Neural crest cell (in vitro differentiated cells): ENCODE results near the gene MARVELD3. TPM values are rescaled to one million over a fixed set of nuclear protein-coding genes. Genes with fewer than 3 reads are reported as not detected.
"Not testable (repeated sequence)": the region's sequence is repeated elsewhere in the genome, so short reads cannot be mapped to it uniquely, and the experiment has no call there.

Experiments
- DNase-seq: peaks from one replicate; pipeline ENCODE4 v3.0.0; 2021; ENCODE audit warnings: low read depth, mixed read lengths, low spot score
- H3K27ac Mint-ChIP-seq: one replicate; pipeline ENCODE4 v1.8.0; 2021; ENCODE audit warnings: mild to moderate bottlenecking, mixed read lengths; ENCODE audit not compliant: unreplicated experiment
- H3K27me3 Mint-ChIP-seq: 2 replicates; pipeline ENCODE4 v1.8.0; 2021; ENCODE audit warnings: low read depth, mild to moderate bottlenecking, mixed read lengths
- H3K36me3 Mint-ChIP-seq: 2 replicates; pipeline ENCODE4 v1.8.0; 2021; ENCODE audit warnings: low read depth, mild to moderate bottlenecking, mixed read lengths
- H3K4me1 Mint-ChIP-seq: 2 replicates; pipeline ENCODE4 v1.8.0; 2021; ENCODE audit warnings: mixed read lengths
- H3K4me3 Mint-ChIP-seq: one replicate; pipeline ENCODE4 v1.8.0; 2021; ENCODE audit warnings: mild to moderate bottlenecking, mixed read lengths
- H3K9me3 Mint-ChIP-seq: 2 replicates; pipeline ENCODE4 v1.8.0; 2021; ENCODE audit warnings: mixed read lengths
- long read RNA-seq: library from polyadenylated mRNA; unstranded; transcript quantifications from one replicate; pipeline ENCODE4 v2.0.0, GENCODE V29; 2020
- total RNA-seq: library from RNA; stranded (reverse); gene quantifications from 2 replicates; pipeline ENCODE4 v1.2.1, GENCODE V29; 2021
- TF ChIP-seq, protein P1 (sequence below): fragments of 200-600 bp; sonication (generic); conservative IDR thresholded peaks from 2 replicates; pipeline ENCODE4 v1.5.0; 2021; ENCODE audit warnings: antibody characterized with exemption, mild to moderate bottlenecking

The MARVELD3 gene, protein sequence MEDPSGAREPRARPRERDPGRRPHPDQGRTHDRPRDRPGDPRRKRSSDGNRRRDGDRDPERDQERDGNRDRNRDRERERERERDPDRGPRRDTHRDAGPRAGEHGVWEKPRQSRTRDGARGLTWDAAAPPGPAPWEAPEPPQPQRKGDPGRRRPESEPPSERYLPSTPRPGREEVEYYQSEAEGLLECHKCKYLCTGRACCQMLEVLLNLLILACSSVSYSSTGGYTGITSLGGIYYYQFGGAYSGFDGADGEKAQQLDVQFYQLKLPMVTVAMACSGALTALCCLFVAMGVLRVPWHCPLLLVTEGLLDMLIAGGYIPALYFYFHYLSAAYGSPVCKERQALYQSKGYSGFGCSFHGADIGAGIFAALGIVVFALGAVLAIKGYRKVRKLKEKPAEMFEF
- total RNA-seq: not detected in 2 replicates
- long read RNA-seq: 0 reads

DNA sequence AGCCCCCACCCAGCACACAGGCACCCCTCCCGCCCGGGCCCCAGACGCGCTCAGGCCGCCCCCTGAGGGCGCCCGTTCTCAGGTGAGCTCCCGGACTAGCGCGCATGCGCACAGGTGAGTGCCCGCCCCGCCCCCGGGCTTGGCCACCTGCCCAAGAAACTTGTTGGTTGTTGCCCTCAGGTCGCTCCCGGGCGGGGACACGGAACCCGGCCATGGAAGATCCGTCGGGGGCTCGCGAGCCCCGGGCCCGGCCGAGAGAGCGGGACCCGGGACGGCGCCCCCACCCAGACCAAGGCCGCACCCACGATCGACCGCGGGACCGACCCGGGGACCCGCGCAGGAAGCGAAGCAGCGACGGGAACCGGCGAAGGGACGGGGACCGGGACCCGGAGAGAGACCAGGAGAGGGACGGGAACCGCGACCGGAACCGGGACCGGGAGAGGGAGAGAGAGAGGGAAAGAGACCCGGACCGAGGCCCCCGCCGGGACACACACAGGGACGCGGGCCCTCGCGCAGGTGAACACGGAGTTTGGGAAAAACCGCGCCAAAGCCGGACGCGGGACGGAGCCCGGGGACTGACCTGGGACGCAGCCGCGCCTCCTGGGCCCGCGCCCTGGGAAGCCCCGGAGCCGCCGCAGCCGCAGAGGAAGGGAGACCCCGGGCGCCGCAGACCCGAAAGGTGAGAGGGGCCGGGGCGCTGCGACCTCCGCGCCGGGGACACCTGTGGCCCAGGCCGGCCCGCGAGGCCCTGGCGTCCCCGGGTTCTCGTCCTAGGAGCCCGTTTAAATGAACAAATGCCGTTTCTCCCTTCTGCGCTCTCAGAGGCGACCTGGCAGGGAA, at the start of gene MARVELD3:
Gene MARVELD3, plus strand, starts transcription at position 167 of the 840 bp plus-strand sequence. Its CDS starts 46 bp downstream, at position 213.
- DNase-seq: no peak
- Mint-ChIP-seq H3K9me3 (no peaks in the 10 kb centered on the region), H3K36me3 (no peaks in the 10 kb centered on the region), H3K27ac (no peak within 1 kb of the TSS), H3K4me1 (no peaks in the 10 kb centered on the region), H3K27me3 (peaks cover 45% of the 10 kb centered on the region), H3K4me3 (no peak within 1 kb of the TSS)
- TF ChIP-seq, protein P1, sequence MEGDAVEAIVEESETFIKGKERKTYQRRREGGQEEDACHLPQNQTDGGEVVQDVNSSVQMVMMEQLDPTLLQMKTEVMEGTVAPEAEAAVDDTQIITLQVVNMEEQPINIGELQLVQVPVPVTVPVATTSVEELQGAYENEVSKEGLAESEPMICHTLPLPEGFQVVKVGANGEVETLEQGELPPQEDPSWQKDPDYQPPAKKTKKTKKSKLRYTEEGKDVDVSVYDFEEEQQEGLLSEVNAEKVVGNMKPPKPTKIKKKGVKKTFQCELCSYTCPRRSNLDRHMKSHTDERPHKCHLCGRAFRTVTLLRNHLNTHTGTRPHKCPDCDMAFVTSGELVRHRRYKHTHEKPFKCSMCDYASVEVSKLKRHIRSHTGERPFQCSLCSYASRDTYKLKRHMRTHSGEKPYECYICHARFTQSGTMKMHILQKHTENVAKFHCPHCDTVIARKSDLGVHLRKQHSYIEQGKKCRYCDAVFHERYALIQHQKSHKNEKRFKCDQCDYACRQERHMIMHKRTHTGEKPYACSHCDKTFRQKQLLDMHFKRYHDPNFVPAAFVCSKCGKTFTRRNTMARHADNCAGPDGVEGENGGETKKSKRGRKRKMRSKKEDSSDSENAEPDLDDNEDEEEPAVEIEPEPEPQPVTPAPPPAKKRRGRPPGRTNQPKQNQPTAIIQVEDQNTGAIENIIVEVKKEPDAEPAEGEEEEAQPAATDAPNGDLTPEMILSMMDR: no peak

DNA sequence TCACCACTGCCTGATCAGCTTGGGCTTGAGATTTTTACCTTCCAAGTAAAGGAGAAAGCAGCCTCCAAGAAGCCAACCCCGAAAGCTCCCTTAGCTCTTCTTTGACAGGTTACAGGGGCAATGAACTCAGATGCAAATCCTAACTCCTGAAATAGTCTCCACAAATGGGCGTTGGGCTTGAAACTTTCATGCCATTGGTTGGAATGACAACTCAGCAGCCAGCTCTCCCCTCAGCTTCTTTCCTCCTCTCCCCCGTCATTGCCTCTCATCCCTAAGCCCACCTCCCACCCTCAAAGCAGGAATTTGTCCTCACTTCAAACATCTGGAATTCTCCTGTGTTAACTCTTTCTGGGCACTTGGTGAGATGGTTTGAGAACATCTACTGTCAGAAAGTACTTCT, 49.0 kb upstream of the MARVELD3 start, which contains the start of gene TAT:
Gene TAT, minus strand, starts transcription at position 122 of the 400 bp plus-strand sequence. CDS start 677 bp downstream, outside the sequence.
- no peak within 1 kb of the TSS for H3K27ac Mint-ChIP-seq
- no peaks in the 10 kb centered on the region for H3K36me3 Mint-ChIP-seq

DNA sequence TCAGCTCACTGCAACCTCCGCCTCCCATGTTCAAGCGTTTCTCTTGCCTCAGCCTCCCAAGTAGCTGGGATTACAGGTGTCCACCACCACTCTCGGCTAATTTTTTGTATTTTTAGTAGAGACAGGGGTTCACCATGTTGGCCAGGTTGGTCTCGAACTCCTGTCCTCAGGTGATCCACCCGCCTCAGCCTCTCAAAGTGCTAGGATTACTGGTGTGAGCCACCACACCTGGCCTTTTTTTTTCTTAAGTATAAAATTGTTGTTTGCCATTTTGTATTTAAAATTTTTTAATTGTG, 43.5 kb upstream of the MARVELD3 start:
- H3K9me3 Mint-ChIP-seq, H3K4me1 Mint-ChIP-seq: not testable (repeated sequence)

More for the DNA sequence above, 49.0 kb upstream of the MARVELD3 start, which contains the start of gene TAT:
- no peak for DNase-seq
- H3K27me3 Mint-ChIP-seq: peaks cover 48% of the 10 kb centered on the region
- no peak within 1 kb of the TSS for H3K4me3 Mint-ChIP-seq
- TF ChIP-seq, protein P1: no peak
- no peaks in the 10 kb centered on the region for H3K4me1 Mint-ChIP-seq
- H3K9me3 Mint-ChIP-seq: no peaks in the 10 kb centered on the region

DNA sequence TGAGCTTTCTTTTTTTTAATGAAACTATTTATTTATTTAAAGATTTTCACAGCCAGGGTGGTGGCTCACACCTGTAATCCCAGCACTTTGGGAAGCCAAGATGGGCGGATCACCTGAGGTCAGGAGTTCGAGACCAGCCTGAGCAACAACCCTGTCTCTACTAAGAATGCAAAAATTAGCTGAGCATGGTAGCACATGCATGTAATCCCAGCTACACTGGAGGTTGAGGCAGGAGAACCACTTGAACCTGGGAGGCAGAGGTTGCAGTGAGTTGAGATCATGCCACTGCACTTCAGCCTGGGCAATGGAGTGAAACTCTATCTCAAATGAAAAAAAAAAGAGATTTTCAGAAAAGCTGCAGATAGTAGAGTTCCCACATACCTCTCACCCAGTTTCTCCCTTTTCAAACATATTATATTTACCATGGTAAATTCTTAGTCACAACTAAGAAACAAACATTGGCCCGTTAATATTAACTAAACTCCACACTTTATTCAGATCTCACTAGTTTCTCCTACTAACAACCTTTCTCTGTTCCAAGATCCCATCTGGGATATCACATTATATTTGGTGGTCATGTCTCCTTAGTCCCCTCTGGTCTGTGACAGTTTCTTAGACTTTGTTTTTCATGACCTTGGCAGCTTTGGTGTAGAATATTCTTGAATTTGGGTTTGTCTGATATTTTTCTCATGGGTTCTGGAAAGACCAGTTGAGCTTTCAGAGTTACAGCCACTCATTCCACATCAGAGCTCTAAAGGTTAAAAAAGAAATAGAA, 41.3 kb upstream of the MARVELD3 start:
- Mint-ChIP-seq H3K36me3 (no peaks in the 10 kb centered on the region), H3K4me3 (no peak overlapping the region)
- TF ChIP-seq, protein P1: no peak

More for the DNA sequence above, 43.5 kb upstream of the MARVELD3 start:
- not testable (repeated sequence) for H3K36me3 Mint-ChIP-seq, DNase-seq, H3K27ac Mint-ChIP-seq, H3K4me3 Mint-ChIP-seq
- H3K27me3 Mint-ChIP-seq: peaks cover 51% of the 10 kb centered on the region

DNA sequence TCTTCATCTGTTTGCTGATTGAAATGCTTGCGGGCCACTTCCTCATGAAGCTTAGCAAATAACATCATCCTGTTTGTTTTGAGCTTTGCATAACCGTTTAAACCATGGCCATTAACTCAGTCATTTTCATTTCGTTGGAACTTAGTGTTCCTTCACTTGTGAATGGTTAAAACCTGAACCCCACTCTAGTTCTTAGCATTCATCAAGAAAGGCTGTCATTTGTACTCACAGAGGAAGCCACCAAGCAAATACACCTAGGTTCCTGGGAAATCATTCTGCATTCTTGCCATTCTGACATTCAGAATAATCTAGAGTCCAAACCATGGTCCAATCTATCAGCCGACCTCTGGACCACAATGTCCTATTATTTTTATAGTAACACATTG, 40.7 kb upstream of the MARVELD3 start:
- Mint-ChIP-seq H3K36me3 (no peaks in the 10 kb centered on the region), H3K27ac (no peak overlapping the region), H3K27me3 (peaks cover 61% of the 10 kb centered on the region), H3K9me3 (no peaks in the 10 kb centered on the region), H3K4me3 (no peak overlapping the region), H3K4me1 (no peaks in the 10 kb centered on the region)
- no peak for DNase-seq
- TF ChIP-seq, protein P1: no peak

More for the DNA sequence above, 41.3 kb upstream of the MARVELD3 start:
- H3K4me1 Mint-ChIP-seq: no peaks in the 10 kb centered on the region
- no peak overlapping the region for H3K27ac Mint-ChIP-seq
- H3K9me3 Mint-ChIP-seq: no peaks in the 10 kb centered on the region
- no peak for DNase-seq
- H3K27me3 Mint-ChIP-seq: peaks cover 59% of the 10 kb centered on the region

DNA sequence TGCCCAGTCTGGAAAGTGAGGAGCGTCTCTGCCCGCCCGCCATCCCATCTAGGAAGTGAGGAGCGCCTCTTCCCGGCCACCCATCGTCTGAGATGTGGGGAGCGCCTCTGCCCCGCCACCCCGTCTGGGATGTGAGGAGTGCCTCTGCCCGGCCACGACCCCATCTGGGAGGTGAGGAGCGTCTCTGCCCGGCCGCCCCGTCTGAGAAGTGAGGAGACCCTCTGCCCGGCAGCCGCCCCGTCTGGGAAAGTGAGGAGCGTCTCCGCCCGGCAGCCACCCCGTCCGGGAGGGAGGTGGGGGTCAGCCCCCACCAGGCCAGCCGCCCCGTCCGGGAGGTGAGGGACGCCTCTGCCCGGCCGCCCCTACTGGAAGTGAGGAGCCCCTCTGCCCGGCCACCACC, 36.6 kb upstream of the MARVELD3 start:
- DNase-seq, H3K36me3 Mint-ChIP-seq, H3K4me3 Mint-ChIP-seq, H3K4me1 Mint-ChIP-seq, H3K27ac Mint-ChIP-seq, H3K9me3 Mint-ChIP-seq: not testable (repeated sequence)
- peaks cover 65% of the 10 kb centered on the region for H3K27me3 Mint-ChIP-seq

DNA sequence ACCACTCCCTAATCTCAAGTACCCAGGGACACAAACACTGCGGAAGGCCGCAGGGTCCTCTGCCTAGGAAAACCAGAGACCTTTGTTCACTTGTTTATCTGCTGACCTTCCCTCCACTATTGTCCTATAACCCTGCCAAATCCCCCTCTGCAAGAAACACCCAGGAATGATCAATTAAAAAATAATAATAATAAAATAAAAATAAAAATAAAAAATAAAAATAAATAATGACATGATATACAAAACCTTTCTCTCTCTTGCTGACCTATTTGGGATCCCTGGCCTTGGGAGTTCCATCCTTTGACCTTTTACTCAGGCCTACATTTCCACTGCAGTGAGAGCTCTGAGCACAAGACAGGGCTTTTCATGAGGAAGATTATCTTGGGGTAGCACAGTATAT, 35.9 kb upstream of the MARVELD3 start:
- H3K9me3 Mint-ChIP-seq, H3K4me3 Mint-ChIP-seq, H3K4me1 Mint-ChIP-seq, DNase-seq, H3K36me3 Mint-ChIP-seq, H3K27ac Mint-ChIP-seq: not testable (repeated sequence)
- peaks cover 63% of the 10 kb centered on the region for H3K27me3 Mint-ChIP-seq
